Ectodermal cell (in vitro differentiated cells): ENCODE measurements around the gene OR7C2.

Experiments used
- H3K27ac ChIP-seq: 2 replicates; pipeline ENCODE4 v1.7.0; 2013; ENCODE audit warnings: mild to moderate bottlenecking, low read depth, low read length; ENCODE audit not compliant: insufficient read depth, poor library complexity, severe bottlenecking
- H3K27me3 ChIP-seq: 2 replicates; pipeline ENCODE4 v1.7.0; 2013; ENCODE audit warnings: mild to moderate bottlenecking, low read length; ENCODE audit not compliant: insufficient read depth, control insufficient read depth, poor library complexity, severe bottlenecking
- H3K36me3 ChIP-seq: one replicate; pipeline ENCODE4 v1.7.0; 2013; ENCODE audit warnings: low read length; ENCODE audit not compliant: control insufficient read depth, insufficient read depth
- H3K4me1 ChIP-seq: one replicate; pipeline ENCODE4 v1.7.0; 2013; ENCODE audit warnings: low read length; ENCODE audit not compliant: control insufficient read depth, insufficient read depth
- H3K4me3 ChIP-seq: 2 replicates; pipeline ENCODE4 v1.7.0; 2013; ENCODE audit warnings: low read depth, low read length, control low read depth; ENCODE audit not compliant: insufficient read depth
- H3K9me3 ChIP-seq: 2 replicates; pipeline ENCODE4 v1.7.0; 2013; ENCODE audit warnings: mild to moderate bottlenecking, low read length, moderate library complexity; ENCODE audit not compliant: control insufficient read depth
- WGBS, 2 experiments: methylation state at CpG; one replicate each; pipeline ENCODE4 v1.1.7; 2013; ENCODE audit warnings: missing lambda C conversion rate in 2 of 2; 5-methylcytosine and 5-hydroxymethylcytosine counted together

Gene OR7C2

GRCh38 chr19:14950421-14950820 is 9.1 kb downstream of the OR7C2 start:
- Histone ChIP-seq H3K4me3 (no peak overlapping the region), H3K27ac (no peak overlapping the region), H3K27me3 (no peaks in the 10 kb centered on the region), H3K4me1 (no peaks in the 10 kb centered on the region), H3K36me3 (no peaks in the 10 kb centered on the region), H3K9me3 (peaks cover 11% of the 10 kb centered on the region)
- 78 to 93% methylated on average over 1 of the region's 1 CpG for WGBS, 2 experiments

GRCh38 chr19:14952767-14953166 is 11.5 kb downstream of the OR7C2 start:
- Histone ChIP-seq H3K36me3 (no peaks in the 10 kb centered on the region), H3K9me3 (peaks cover 12% of the 10 kb centered on the region), H3K4me1 (no peaks in the 10 kb centered on the region), H3K27me3 (no peaks in the 10 kb centered on the region), H3K4me3 (no peak overlapping the region), H3K27ac (no peak overlapping the region)
- WGBS, 2 experiments = 80 to 81% methylated on average over 11 of the region's 11 CpGs

GRCh38 chr19:14954071-14954655 is 12.9 kb downstream of the OR7C2 start:
- Histone ChIP-seq H3K27me3 (no peaks in the 10 kb centered on the region), H3K27ac (no peak overlapping the region), H3K36me3 (no peaks in the 10 kb centered on the region), H3K9me3 (peaks cover 15% of the 10 kb centered on the region), H3K4me3 (no peak overlapping the region), H3K4me1 (no peaks in the 10 kb centered on the region)
- 80 to 81% methylated on average over 24 of the region's 24 CpGs for WGBS, 2 experiments

DNA sequence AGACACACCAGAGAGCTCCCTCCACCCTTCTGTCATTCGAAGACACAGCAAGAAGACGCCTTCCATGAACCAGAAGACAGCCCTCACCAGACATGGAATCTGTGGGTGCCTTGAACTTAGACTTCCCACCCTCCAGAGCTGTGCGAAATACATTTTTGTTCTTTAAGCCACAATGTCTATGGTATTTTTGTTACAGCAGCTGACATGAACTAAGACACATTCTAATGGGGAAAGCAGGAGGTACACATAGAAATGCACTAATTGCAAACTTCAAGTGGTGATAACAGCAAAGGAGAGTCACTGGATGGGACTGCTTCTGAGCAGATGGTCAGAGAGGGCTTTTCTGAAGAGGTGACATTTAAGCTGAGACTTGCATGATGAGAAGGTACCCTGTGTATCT is 16.2 kb downstream of the OR7C2 start:
- Histone ChIP-seq H3K27me3 (no peaks in the 10 kb centered on the region), H3K9me3 (peaks cover 15% of the 10 kb centered on the region), H3K27ac (no peak overlapping the region), H3K4me1 (no peaks in the 10 kb centered on the region), H3K4me3 (no peak overlapping the region), H3K36me3 (no peaks in the 10 kb centered on the region)
- 70 to 76% methylated on average over 3 of the region's 3 CpGs for WGBS, 2 experiments

DNA sequence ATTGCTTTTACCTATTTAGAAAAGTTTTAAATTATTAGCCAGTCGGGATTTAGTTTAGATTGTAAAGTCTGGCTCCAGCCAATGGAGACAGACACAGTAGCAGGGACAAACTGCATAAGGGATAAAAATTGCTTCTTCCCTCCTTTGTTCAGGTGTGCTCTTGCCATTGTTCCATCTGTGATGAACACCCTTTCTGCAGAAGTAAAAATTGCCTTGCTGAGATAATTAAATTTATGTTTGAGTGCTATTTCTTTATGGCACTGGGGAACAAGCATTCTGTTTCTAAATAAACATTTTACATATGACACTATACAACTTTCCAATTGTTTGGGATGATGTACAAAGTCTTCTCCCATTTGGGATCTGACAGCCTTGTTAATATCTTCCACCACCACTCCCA is 18.0 kb downstream of the OR7C2 start:
- H3K9me3 ChIP-seq = peaks cover 12% of the 10 kb centered on the region
- H3K27ac ChIP-seq = no peak overlapping the region
- WGBS, 2 experiments = 67 to 70% methylated on average over 1 of the region's 1 CpG
- H3K27me3 ChIP-seq = no peaks in the 10 kb centered on the region
- no peaks in the 10 kb centered on the region for H3K36me3 ChIP-seq
- H3K4me1 ChIP-seq = no peaks in the 10 kb centered on the region
- no peak overlapping the region for H3K4me3 ChIP-seq

GRCh38 chr19:14961956-14962685 is 20.8 kb downstream of the OR7C2 start:
- Histone ChIP-seq H3K27ac (no peak overlapping the region), H3K36me3 (no peaks in the 10 kb centered on the region), H3K4me1 (no peaks in the 10 kb centered on the region), H3K27me3 (no peaks in the 10 kb centered on the region), H3K9me3 (peaks cover 4% of the 10 kb centered on the region), H3K4me3 (no peak overlapping the region)
- 83 to 85% methylated on average over 22 to 24 of the region's 24 CpGs for WGBS, 2 experiments

DNA sequence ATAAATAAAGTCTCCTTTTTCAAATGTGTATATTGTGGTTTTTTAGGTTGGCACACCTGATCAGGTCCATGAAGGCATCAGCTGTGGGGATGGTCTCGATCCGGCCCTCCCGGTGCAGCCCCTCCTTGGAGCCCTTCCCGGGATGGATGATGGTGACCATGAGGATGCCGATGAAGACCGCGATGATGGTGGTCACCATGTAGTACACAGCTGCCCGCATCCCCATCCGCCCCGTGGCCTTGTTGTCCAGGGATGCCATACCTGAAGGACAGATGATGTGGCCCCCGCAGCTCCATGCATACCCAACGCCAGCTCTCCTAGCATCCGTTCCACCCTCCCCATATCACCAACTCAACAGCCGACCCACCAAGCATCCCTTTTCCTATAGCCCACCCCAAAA is 27.0 kb downstream of the OR7C2 start:
- no peak overlapping the region for H3K4me3 ChIP-seq
- H3K4me1 ChIP-seq = no peaks in the 10 kb centered on the region
- no peaks in the 10 kb centered on the region for H3K36me3 ChIP-seq
- peaks cover 2% of the 10 kb centered on the region for H3K9me3 ChIP-seq
- no peaks in the 10 kb centered on the region for H3K27me3 ChIP-seq
- 91 to 92% methylated on average over 14 of the region's 14 CpGs for WGBS, 2 experiments
- no peak overlapping the region for H3K27ac ChIP-seq

DNA sequence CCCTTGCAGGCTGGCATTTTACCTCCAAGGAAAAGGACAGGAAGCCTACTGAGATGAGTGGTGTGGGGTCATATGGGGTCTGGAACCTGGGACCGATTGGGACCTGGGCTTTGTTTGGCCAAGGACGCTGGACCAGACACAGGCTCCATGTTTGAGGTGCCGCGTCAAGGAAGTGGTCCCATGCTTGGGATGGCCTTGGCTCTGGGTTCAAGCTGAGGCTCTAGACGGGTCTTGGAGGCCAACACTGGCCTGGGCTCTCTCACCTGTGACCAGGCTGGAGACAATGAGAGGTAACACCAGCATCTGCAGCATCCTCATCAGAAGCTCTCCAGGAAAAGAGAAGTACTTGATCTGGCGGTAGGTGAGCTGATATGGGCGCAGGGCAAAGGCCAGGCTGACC is 30.2 kb downstream of the OR7C2 start:
- Histone ChIP-seq H3K36me3 (no peaks in the 10 kb centered on the region), H3K4me1 (no peaks in the 10 kb centered on the region), H3K27ac (no peak overlapping the region), H3K4me3 (no peak overlapping the region), H3K9me3 (peaks cover 2% of the 10 kb centered on the region), H3K27me3 (no peaks in the 10 kb centered on the region)
- 76 to 77% methylated on average over 7 of the region's 7 CpGs for WGBS, 2 experiments

DNA sequence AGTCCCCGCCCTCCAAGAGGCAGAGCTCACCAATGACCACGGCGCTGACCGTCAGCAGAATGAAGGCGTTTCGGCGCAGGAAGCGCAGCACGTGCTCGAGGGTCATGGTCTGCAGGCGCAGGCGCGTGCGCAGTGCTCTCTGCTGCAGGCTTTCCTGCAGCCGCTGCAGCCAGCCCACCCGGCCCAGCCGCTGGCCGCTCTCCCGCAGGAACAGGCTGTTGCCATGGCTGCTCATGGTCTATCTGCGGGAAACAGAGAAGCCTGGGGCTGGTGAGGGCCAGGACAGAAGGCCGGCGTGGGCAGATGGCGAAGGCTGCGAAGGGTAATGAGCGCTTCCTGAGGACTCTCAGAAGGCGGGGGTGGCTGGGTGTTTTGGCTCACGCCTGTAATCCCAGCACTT is 31.4 kb downstream of the OR7C2 start:
- WGBS, 2 experiments = 92% methylated on average over 27 of the region's 27 CpGs

DNA sequence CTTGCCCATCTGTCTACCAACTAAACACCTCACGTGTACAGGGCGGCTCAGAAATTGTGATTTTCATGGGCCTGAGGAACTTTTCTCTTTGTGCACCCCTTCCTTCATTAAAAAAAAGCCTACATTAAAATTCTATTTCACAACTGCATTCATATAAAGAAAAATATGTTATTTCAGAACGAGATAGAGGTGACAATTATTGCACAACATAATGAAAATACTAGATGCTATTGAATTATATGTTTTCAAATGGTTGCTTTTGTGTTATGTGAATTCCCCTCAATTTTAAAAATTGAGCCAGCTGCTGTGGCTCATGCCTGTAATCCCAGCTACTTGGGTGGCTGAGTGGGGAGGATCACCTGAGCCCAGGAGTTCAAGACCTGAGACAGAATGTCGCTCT is 33.2 kb downstream of the OR7C2 start:
- Histone ChIP-seq H3K4me1 (no peaks in the 10 kb centered on the region), H3K36me3 (no peaks in the 10 kb centered on the region), H3K27me3 (peaks cover 14% of the 10 kb centered on the region), H3K27ac (no peak overlapping the region), H3K4me3 (no peak overlapping the region), H3K9me3 (no peaks in the 10 kb centered on the region)
- 54 to 70% methylated on average over 3 to 4 of the region's 4 CpGs for WGBS, 2 experiments

More for the DNA sequence above, 31.4 kb downstream of the OR7C2 start:
- Histone ChIP-seq H3K36me3 (no peaks in the 10 kb centered on the region), H3K9me3 (peaks cover 2% of the 10 kb centered on the region), H3K27me3 (no peaks in the 10 kb centered on the region), H3K4me1 (no peaks in the 10 kb centered on the region), H3K4me3 (no peak overlapping the region), H3K27ac (no peak overlapping the region)
